HG02588 (cell line): ENCODE measurements around the gene DEGS2.

Source experiments
- ATAC-seq: cut with Tn5 transposase; IDR thresholded peaks from one replicate; pipeline ENCODE4 v1.9.1; 2021; ENCODE audit warnings: mild to moderate bottlenecking, moderate library complexity; ENCODE audit not compliant: unreplicated experiment

The DEGS2 gene

GRCh38 chr14:100149851-100150611 is 9.4 kb downstream of the DEGS2 start:
- ATAC-seq = no peak

- no peak for ATAC-seq
Measured at GRCh38 chr14:100148837-100149731, 10.4 kb downstream of the DEGS2 start.

GRCh38 chr14:100147691-100148464 is 11.6 kb downstream of the DEGS2 start:
- no peak for ATAC-seq

GRCh38 chr14:100147181-100147631 is 12.2 kb downstream of the DEGS2 start:
- no peak for ATAC-seq

- no peak for ATAC-seq
Measured at GRCh38 chr14:100146531-100147091, 12.8 kb downstream of the DEGS2 start.

- no peak for ATAC-seq
Measured at GRCh38 chr14:100145682-100146464, 13.6 kb downstream of the DEGS2 start.

- no peak for ATAC-seq
Measured at GRCh38 chr14:100144996-100145646, 14.3 kb downstream of the DEGS2 start.

- no peak for ATAC-seq
Measured at GRCh38 chr14:100144645-100144995, 14.8 kb downstream of the DEGS2 start.

GRCh38 chr14:100143934-100144333 is 15.5 kb downstream of the DEGS2 start:
- no peak for ATAC-seq

- no peak for ATAC-seq
Measured at GRCh38 chr14:100143523-100143922, 15.9 kb downstream of the DEGS2 start.

- ATAC-seq = no peak
Measured at GRCh38 chr14:100142073-100143040, 17.1 kb downstream of the DEGS2 start.

- ATAC-seq = no peak
Measured at GRCh38 chr14:100141098-100141497, 18.3 kb downstream of the DEGS2 start.

- no peak for ATAC-seq
Measured at GRCh38 chr14:100140452-100141078, 18.9 kb downstream of the DEGS2 start.

- no peak for ATAC-seq
Measured at GRCh38 chr14:100138955-100139354, 20.5 kb downstream of the DEGS2 start.

GRCh38 chr14:100138082-100138787 is 21.2 kb downstream of the DEGS2 start:
- ATAC-seq = no peak

- ATAC-seq = no peak
Measured at GRCh38 chr14:100137173-100137572, 22.3 kb downstream of the DEGS2 start.

GRCh38 chr14:100135784-100136183 is 23.7 kb downstream of the DEGS2 start:
- ATAC-seq = no peak
